HepG2 (cell line): ENCODE measurements around the gene CTNNBL1.

Experiments used
- CHD2 ChIP-seq: IDR thresholded peaks from 2 replicates; pipeline ENCODE4 v1.6.1; 2011; ENCODE audit warnings: low read depth, low read length, improper control_type of control experiment
- CTCF ChIP-seq: sonication (generic); formaldehyde crosslinking; IDR thresholded peaks from 2 replicates; pipeline ENCODE4 v1.5.0; 2020; ENCODE audit warnings: mild to moderate bottlenecking, missing genetic modification reagents, moderate library complexity
- EP300 ChIP-seq, 3 experiments: sonication (generic) in 1 of 3; formaldehyde crosslinking in 1 of 3; IDR thresholded peaks; 2 replicates each; pipeline versions ENCODE4 v1.5.1 to v1.6.1; 2011 to 2020; ENCODE audit warnings: low read depth in 2 of 3, low read length in 2 of 3, borderline replicate concordance in 1 of 3, improper control_type of control experiment in 1 of 3, mild to moderate bottlenecking in 1 of 3, missing genetic modification reagents in 1 of 3, moderate library complexity in 1 of 3
- KLF13 ChIP-seq: sonication (generic); formaldehyde crosslinking; IDR thresholded peaks from 2 replicates; pipeline ENCODE4 v1.4.0; 2020; ENCODE audit warnings: mild to moderate bottlenecking, missing genetic modification reagents
- MXD1 ChIP-seq: sonication (generic); formaldehyde crosslinking; IDR thresholded peaks from 2 replicates; pipeline ENCODE4 v1.4.0; 2020; ENCODE audit warnings: mild to moderate bottlenecking, missing genetic modification reagents
- NFE2L1 ChIP-seq: sonication (generic); formaldehyde crosslinking; IDR thresholded peaks from 2 replicates; pipeline ENCODE4 v1.4.0; 2020; ENCODE audit warnings: missing genetic modification reagents, mild to moderate bottlenecking, borderline replicate concordance
- NR0B2 ChIP-seq: sonication (generic); formaldehyde crosslinking; IDR thresholded peaks from 2 replicates; pipeline ENCODE4 v1.4.0; 2020; ENCODE audit warnings: mild to moderate bottlenecking, missing genetic modification reagents
- REST ChIP-seq, 2 experiments: IDR thresholded peaks; 2 replicates each; pipeline ENCODE4 v1.6.1; 2011 to 2012; ENCODE audit warnings: low read length in 2 of 2, borderline replicate concordance in 1 of 2, low read depth in 1 of 2, mild to moderate bottlenecking in 1 of 2, moderate library complexity in 1 of 2
- TBX3 ChIP-seq: fragments of 450-650 bp; IDR thresholded peaks from 2 replicates; pipeline ENCODE4 v1.6.1; 2017; ENCODE audit warnings: antibody characterized with exemption, mild to moderate bottlenecking, inconsistent platforms, borderline replicate concordance
- YY1 ChIP-seq: IDR thresholded peaks from 2 replicates; pipeline ENCODE4 v1.6.1; 2011; ENCODE audit warnings: low read length, low read depth, moderate library complexity, mild to moderate bottlenecking; ENCODE audit not compliant: insufficient read depth, insufficient replicate concordance
- ZBTB10 ChIP-seq: sonication (generic); formaldehyde crosslinking; IDR thresholded peaks from 2 replicates; pipeline ENCODE4 v1.4.0; 2020; ENCODE audit warnings: missing genetic modification reagents, borderline replicate concordance
- ZNF326 ChIP-seq: sonication (generic); formaldehyde crosslinking; IDR thresholded peaks from 2 replicates; pipeline ENCODE4 v1.4.0; 2020; ENCODE audit warnings: missing genetic modification reagents, borderline replicate concordance
- ZNF713 ChIP-seq: sonication (generic); formaldehyde crosslinking; IDR thresholded peaks from 2 replicates; pipeline ENCODE4 v1.4.0; 2020; ENCODE audit warnings: mild to moderate bottlenecking, missing genetic modification reagents

- TF ChIP-seq YY1 (no peak), ZNF326 (CRISPR knock-in tag) (no peak), REST (IDR thresholded peaks at IDR 0.05; ENCODE audit: borderline replicate concordance in 1 of 2, low read depth in 1 of 2, low read length in 2 of 2) (no peak), CHD2 (no peak), TBX3 (no peak), ZBTB10 (no peak), EP300 (IDR thresholded peaks at IDR 0.05; ENCODE audit: low read depth in 2 of 2, low read length in 2 of 2) (no peak), EP300 (CRISPR knock-in tag; IDR thresholded peaks at IDR 0.05; ENCODE audit: borderline replicate concordance) (no peak), NFE2L1 (no peak), NR0B2 (no peak), KLF13 (CRISPR knock-in tag) (no peak), ZNF713 (CRISPR knock-in tag) (no peak), CTCF (CRISPR knock-in tag) (no peak), MXD1 (CRISPR knock-in tag) (no peak)
Measured at GRCh38 chr20:37734228-37734985, 40.6 kb downstream of the CTNNBL1 start.
